ENCODE measurements around the gene UCHL5.

GRCh38 chr1:193090865-193091264 is 31.7 kb upstream of the UCHL5 start:
- TF ChIP-seq, protein P1, sequence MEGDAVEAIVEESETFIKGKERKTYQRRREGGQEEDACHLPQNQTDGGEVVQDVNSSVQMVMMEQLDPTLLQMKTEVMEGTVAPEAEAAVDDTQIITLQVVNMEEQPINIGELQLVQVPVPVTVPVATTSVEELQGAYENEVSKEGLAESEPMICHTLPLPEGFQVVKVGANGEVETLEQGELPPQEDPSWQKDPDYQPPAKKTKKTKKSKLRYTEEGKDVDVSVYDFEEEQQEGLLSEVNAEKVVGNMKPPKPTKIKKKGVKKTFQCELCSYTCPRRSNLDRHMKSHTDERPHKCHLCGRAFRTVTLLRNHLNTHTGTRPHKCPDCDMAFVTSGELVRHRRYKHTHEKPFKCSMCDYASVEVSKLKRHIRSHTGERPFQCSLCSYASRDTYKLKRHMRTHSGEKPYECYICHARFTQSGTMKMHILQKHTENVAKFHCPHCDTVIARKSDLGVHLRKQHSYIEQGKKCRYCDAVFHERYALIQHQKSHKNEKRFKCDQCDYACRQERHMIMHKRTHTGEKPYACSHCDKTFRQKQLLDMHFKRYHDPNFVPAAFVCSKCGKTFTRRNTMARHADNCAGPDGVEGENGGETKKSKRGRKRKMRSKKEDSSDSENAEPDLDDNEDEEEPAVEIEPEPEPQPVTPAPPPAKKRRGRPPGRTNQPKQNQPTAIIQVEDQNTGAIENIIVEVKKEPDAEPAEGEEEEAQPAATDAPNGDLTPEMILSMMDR (conservative IDR thresholded peaks at IDR 0.05): no peak
- no peak for TF ChIP-seq EZH2 (IDR thresholded peaks at IDR 0.05; ENCODE audit: low read depth)
